K562 (cell line): ENCODE results near the gene PRC1. TPM values are rescaled to one million over a fixed set of nuclear protein-coding genes. Genes with fewer than 3 reads are reported as not detected.

Experiments
- ARID1B ChIP-seq: fragments of 450-650 bp; IDR thresholded peaks from 2 replicates; pipeline ENCODE4 v1.6.1; 2016; ENCODE audit warnings: antibody characterized with exemption, mild to moderate bottlenecking, inconsistent platforms
- CBFA2T2 ChIP-seq: fragments of 450-650 bp; conservative IDR thresholded peaks from 2 replicates; pipeline ENCODE4 v1.6.1; 2017; ENCODE audit warnings: mild to moderate bottlenecking
- CBFA2T3 ChIP-seq: fragments of 450-650 bp; IDR thresholded peaks from 2 replicates; pipeline ENCODE4 v1.6.1; 2017
- DACH1 ChIP-seq: fragments of 450-650 bp; IDR thresholded peaks from 2 replicates; pipeline ENCODE4 v1.6.1; 2018; ENCODE audit not compliant: partially characterized antibody
- FOS ChIP-seq: IDR thresholded peaks from 3 replicates; pipeline ENCODE4 v1.6.1; 2011; ENCODE audit not compliant: insufficient read length; ENCODE audit errors: extremely low read depth
- FOXA3 ChIP-seq, 2 experiments: fragments of 450-650 bp in 1 of 2; sonication (generic) in 1 of 2; formaldehyde crosslinking; IDR thresholded peaks in 1 of 2; conservative IDR thresholded peaks in 1 of 2; 2 replicates each; pipeline versions ENCODE4 v1.4.0 to v1.8.0; 2020 to 2022; ENCODE audit warnings: mild to moderate bottlenecking in 2 of 2, missing genetic modification reagents in 1 of 2
- FOXK1 ChIP-seq: sonication (generic); formaldehyde crosslinking; IDR thresholded peaks from 2 replicates; pipeline ENCODE4 v1.8.0; 2022; ENCODE audit warnings: missing genetic modification reagents, mild to moderate bottlenecking, borderline replicate concordance
- FOXO4 ChIP-seq: fragments of 450-650 bp; formaldehyde crosslinking; IDR thresholded peaks from 2 replicates; pipeline ENCODE4 v1.4.0; 2020; ENCODE audit warnings: mild to moderate bottlenecking, moderate library complexity
- HDGF ChIP-seq: fragments of 450-650 bp; IDR thresholded peaks from 2 replicates; pipeline ENCODE4 v1.6.1; 2016
- PHF20 ChIP-seq: fragments of 450-650 bp; IDR thresholded peaks from 2 replicates; pipeline ENCODE4 v1.6.1; 2018; ENCODE audit not compliant: partially characterized antibody
- POLR2AphosphoS5 ChIP-seq: IDR thresholded peaks from 2 replicates; pipeline ENCODE4 v1.6.1; 2011; ENCODE audit warnings: mild to moderate bottlenecking, low read depth, low read length, moderate library complexity; ENCODE audit not compliant: control insufficient read depth, insufficient read depth
- RBFOX2 ChIP-seq: fragments of 200-400 bp; formaldehyde crosslinking; IDR thresholded peaks from 2 replicates; pipeline ENCODE4 v1.6.1; 2017; ENCODE audit warnings: low read depth, mild to moderate bottlenecking, low read length, moderate library complexity
- SMARCA4 ChIP-seq: fragments of 450-650 bp; IDR thresholded peaks from 2 replicates; pipeline ENCODE4 v1.6.1; 2016
- TAL1 ChIP-seq: fragments of 450-650 bp; IDR thresholded peaks from 2 replicates; pipeline ENCODE4 v1.6.1; 2016; ENCODE audit warnings: mild to moderate bottlenecking
- TEAD4 ChIP-seq, 2 experiments: sonication (generic) in 1 of 2; formaldehyde crosslinking in 1 of 2; IDR thresholded peaks; 2 replicates each; pipeline versions ENCODE4 v1.6.1 to v1.8.0; 2012 to 2022; ENCODE audit warnings: borderline replicate concordance in 1 of 2, inconsistent platforms in 1 of 2, low read length in 1 of 2, mild to moderate bottlenecking in 1 of 2, missing genetic modification reagents in 1 of 2
- TRIM24 ChIP-seq, 2 experiments: fragments of 450-650 bp; IDR thresholded peaks; 2 replicates each; pipeline ENCODE4 v1.6.1; 2016
- YY1 ChIP-seq, 3 experiments: IDR thresholded peaks; 2 replicates each; pipeline ENCODE4 v1.6.1; 2011; ENCODE audit warnings: low read length in 2 of 3, mild to moderate bottlenecking in 2 of 3, moderate library complexity in 2 of 3, borderline replicate concordance in 1 of 3, control low read depth in 1 of 3, low read depth in 1 of 3; ENCODE audit not compliant: insufficient read depth in 3 of 3, insufficient replicate concordance in 2 of 3, control insufficient read depth in 1 of 3, insufficient read length in 1 of 3; ENCODE audit errors: extremely low read depth in 1 of 3
- ZC3H11A ChIP-seq: IDR thresholded peaks from 2 replicates; pipeline ENCODE4 v1.6.1; 2012; ENCODE audit warnings: low read depth, low read length, improper control_type of control experiment
- ZFP36 ChIP-seq: fragments of 150-350 bp; IDR thresholded peaks from 2 replicates; pipeline ENCODE4 v1.6.1; 2018; ENCODE audit warnings: low read length, low read depth; ENCODE audit not compliant: partially characterized antibody
- ZNF23 ChIP-seq: fragments of 250-450 bp; sonication (Bioruptor Pico); IDR thresholded peaks from 2 replicates; pipeline ENCODE4 v1.4.0; 2020; ENCODE audit warnings: mild to moderate bottlenecking
- ZNF316 ChIP-seq: fragments of 450-650 bp; IDR thresholded peaks from 2 replicates; pipeline ENCODE4 v1.6.1; 2016
- polyA plus RNA-seq, 8 experiments: library from polyadenylated mRNA; depleted of rRNA in 4 of 8; stranded (reverse) in 5 of 8; unstranded in 3 of 8; fragments of >200 nt; fragmentation: Nextera tagmentation in 2 of 8; fragmentation: Illumina TruSeq in 1 of 8; extraction: Ambion mirVana in 2 of 8; extraction: Trizol in 1 of 8; gene quantifications; 2 replicates each; pipeline versions ENCODE4 v1.2.1 to v1.2.3, GENCODE V29; 2011 to 2014; ENCODE audit warnings: inconsistent platforms in 1 of 8, missing spikeins in 1 of 8
- total RNA-seq, 7 experiments: library from RNA; depleted of rRNA in 6 of 7; stranded (reverse); fragments of >200 nt in 6 of 7; fragmentation: Illumina TruSeq in 2 of 7; extraction: Trizol in 2 of 7; gene quantifications; 2 replicates each; pipeline versions ENCODE4 v1.2.1 to v1.2.3, GENCODE V29; 2011 to 2021; ENCODE audit warnings: low replicate concordance in 1 of 7

The PRC1 gene
- total and polyA plus RNA-seq, 9 of the 15 experiments (the other 6 are each of a cell fraction or from before 2014, with no cell fraction given) = 156 to 391 (median 240) TPM

DNA sequence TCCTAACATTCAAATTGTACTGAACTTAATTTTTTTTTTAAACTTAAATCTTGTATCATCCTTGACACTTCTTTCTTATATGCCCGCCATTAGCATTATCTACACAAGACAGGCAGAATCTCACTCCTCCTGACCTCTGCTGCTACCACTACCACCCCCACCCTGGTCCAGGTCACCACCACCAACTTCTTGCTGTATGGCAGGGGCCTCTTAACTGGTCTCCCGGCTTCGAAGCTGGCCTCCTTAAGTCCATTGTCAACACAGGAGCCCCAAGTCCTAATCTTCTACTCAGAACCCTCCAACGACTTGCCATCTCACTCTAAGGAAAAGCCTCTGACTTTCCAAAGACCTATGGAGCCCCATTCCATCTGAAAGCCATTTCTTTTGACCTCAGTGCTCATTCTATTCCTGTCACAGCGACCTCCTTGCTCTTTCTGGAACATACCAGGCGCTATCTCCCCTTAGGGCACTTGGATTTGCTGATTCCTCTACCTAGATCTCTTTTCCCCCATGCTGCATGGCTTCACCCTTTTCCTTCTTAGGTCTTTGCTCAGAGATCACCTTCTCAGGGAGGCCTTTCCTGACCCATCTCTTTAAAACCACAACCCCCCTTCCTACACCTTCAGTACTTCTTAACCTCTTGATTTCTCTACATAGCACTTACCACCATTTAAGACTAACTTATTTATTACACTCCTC, 2.6 kb downstream of the PRC1 start (continued):
- no peak for TF ChIP-seq FOXK1 (CRISPR knock-in tag)
- TF ChIP-seq ZFP36 = peak; percentile 16
- TF ChIP-seq CBFA2T3 = peak; percentile 74
- no peak for TF ChIP-seq DACH1
- peak; percentile 65 for TF ChIP-seq ARID1B
- TF ChIP-seq CBFA2T2 = peak; percentile 38
- TF ChIP-seq SMARCA4 = peak; percentile 56; the same call in 1 of the 2 replicates
- TF ChIP-seq RBFOX2 = peak; percentile 37; the same call in 1 of the 2 replicates
- TF ChIP-seq FOXA3 (CRISPR knock-in tag; conservative IDR thresholded peaks at IDR 0.05 in 1 of 2, IDR thresholded peaks at IDR 0.05 in 1 of 2) = peak in 1 of 2 experiments; percentile 93; a peak in 1 of 4 replicates
- peak; percentile 69 for TF ChIP-seq ZNF316
- no peak for TF ChIP-seq YY1 (IDR thresholded peaks at IDR 0.05; ENCODE audit: borderline replicate concordance in 1 of 3, control insufficient read depth in 1 of 3, extremely low read depth in 1 of 3, insufficient read depth in 3 of 3, insufficient read length in 1 of 3, insufficient replicate concordance in 2 of 3, low read depth in 1 of 3, low read length in 2 of 3)
- TF ChIP-seq FOXO4 (CRISPR knock-in tag) = no peak
- TF ChIP-seq HDGF = 0 out of 2 replicates have a peak, but pooled peaks have one; percentile 51
- TF ChIP-seq POLR2AphosphoS5 = peak; percentile 39; the same call in 1 of the 2 replicates
- TF ChIP-seq TRIM24 (IDR thresholded peaks at IDR 0.05) = 0 out of 4 replicates have a peak, but pooled peaks of 1 of the 2 experiments have one; percentile 18
- TF ChIP-seq TEAD4 (IDR thresholded peaks at IDR 0.05; ENCODE audit: low read length) = peak; percentile 55
- no peak for TF ChIP-seq TEAD4 (CRISPR knock-in tag; IDR thresholded peaks at IDR 0.05; ENCODE audit: borderline replicate concordance)
- TF ChIP-seq ZC3H11A = no peak
- no peak for TF ChIP-seq PHF20
- no peak for TF ChIP-seq FOS
- no peak for TF ChIP-seq ZNF23 (CRISPR knock-in tag)
- TF ChIP-seq TAL1 = peak; percentile 35; the same call in 1 of the 2 replicates
- TF ChIP-seq, all 486 proteins: peak for 27
